SK-N-SH treated with all-trans-retinoic acid at 6 μM for 48 hours (cell line): Measurements from ENCODE around the gene SQOR.

Experiments
- ATAC-seq: fragments of 200-7000 bp; cut with Tn5 transposase; 3 replicates; pipeline ENCODE4 v1.9.1; 2020; ENCODE audit warnings: mild to moderate bottlenecking, moderate library complexity
- ARNTL ChIP-seq: fragments of 450-650 bp; formaldehyde crosslinking; IDR thresholded peaks from 2 replicates; pipeline ENCODE4 v1.5.0; 2020; ENCODE audit warnings: low read depth, mild to moderate bottlenecking, moderate library complexity, borderline replicate concordance
- BACH2 ChIP-seq: fragments of 250-450 bp; sonication (Bioruptor Pico); IDR thresholded peaks from 2 replicates; pipeline ENCODE4 v1.9.0; 2021; ENCODE audit warnings: mild to moderate bottlenecking, borderline replicate concordance
- CREB5 ChIP-seq: fragments of 250-450 bp; sonication (Bioruptor Pico); IDR thresholded peaks from 2 replicates; pipeline ENCODE4 v1.5.1; 2020; ENCODE audit warnings: low read depth, mild to moderate bottlenecking, moderate library complexity
- CSDC2 ChIP-seq: fragments of 250-450 bp; sonication (Bioruptor Pico); IDR thresholded peaks from 2 replicates; pipeline ENCODE4 v1.5.0; 2020; ENCODE audit warnings: mild to moderate bottlenecking, moderate library complexity
- CSRNP3 ChIP-seq: fragments of 250-450 bp; sonication (Bioruptor Pico); IDR thresholded peaks from 2 replicates; pipeline ENCODE4 v1.5.1; 2021; ENCODE audit warnings: mild to moderate bottlenecking, moderate library complexity
- ESRRG ChIP-seq: fragments of 250-450 bp; sonication (Bioruptor Pico); IDR thresholded peaks from 2 replicates; pipeline ENCODE4 v1.6.1; 2021; ENCODE audit warnings: mild to moderate bottlenecking
- GLIS3 ChIP-seq: fragments of 250-450 bp; sonication (Bioruptor Pico); IDR thresholded peaks from 2 replicates; pipeline ENCODE4 v1.5.0; 2020; ENCODE audit warnings: mild to moderate bottlenecking, moderate library complexity
- OSR1 ChIP-seq: fragments of 250-450 bp; sonication (Bioruptor Pico); IDR thresholded peaks from 2 replicates; pipeline ENCODE4 v1.8.0; 2022; ENCODE audit warnings: moderate library complexity, mild to moderate bottlenecking, inconsistent platforms
- PATZ1 ChIP-seq: fragments of 250-450 bp; sonication (Bioruptor Pico); IDR thresholded peaks from 2 replicates; pipeline ENCODE4 v1.8.0; 2020; ENCODE audit warnings: mild to moderate bottlenecking, moderate library complexity, borderline replicate concordance
- POU6F1 ChIP-seq: fragments of 250-450 bp; sonication (Bioruptor Pico); IDR thresholded peaks from 2 replicates; pipeline ENCODE4 v1.8.0; 2021; ENCODE audit warnings: low read depth, mild to moderate bottlenecking, moderate library complexity, borderline replicate concordance
- PPARA ChIP-seq: fragments of 250-450 bp; sonication (Bioruptor Pico); IDR thresholded peaks from 2 replicates; pipeline ENCODE4 v1.5.0; 2020; ENCODE audit warnings: mild to moderate bottlenecking, borderline replicate concordance
- RARB ChIP-seq: fragments of 250-450 bp; sonication (Bioruptor Pico); IDR thresholded peaks from 2 replicates; pipeline ENCODE4 v1.8.0; 2021; ENCODE audit warnings: mild to moderate bottlenecking, moderate library complexity
- SNAI2 ChIP-seq: fragments of 250-450 bp; sonication (Bioruptor Pico); IDR thresholded peaks from 2 replicates; pipeline ENCODE4 v1.5.0; 2020; ENCODE audit warnings: mild to moderate bottlenecking, moderate library complexity
- TCF4 ChIP-seq: fragments of 250-450 bp; sonication (Bioruptor Pico); IDR thresholded peaks from 2 replicates; pipeline ENCODE4 v1.8.0; 2021; ENCODE audit warnings: mild to moderate bottlenecking, moderate library complexity, borderline replicate concordance
- TOX ChIP-seq: fragments of 250-450 bp; sonication (Bioruptor Pico); IDR thresholded peaks from 2 replicates; pipeline ENCODE4 v1.8.0; 2021; ENCODE audit warnings: mild to moderate bottlenecking, moderate library complexity, borderline replicate concordance
- TSHZ2 ChIP-seq: fragments of 250-450 bp; sonication (Bioruptor Pico); IDR thresholded peaks from 2 replicates; pipeline ENCODE4 v1.5.0; 2020; ENCODE audit warnings: mild to moderate bottlenecking, moderate library complexity
- ZFP3 ChIP-seq: fragments of 250-450 bp; sonication (Bioruptor Pico); IDR thresholded peaks from 2 replicates; pipeline ENCODE4 v1.5.0; 2020; ENCODE audit warnings: mild to moderate bottlenecking, moderate library complexity
- ZNF565 ChIP-seq: fragments of 450-650 bp; formaldehyde crosslinking; conservative IDR thresholded peaks from 2 replicates; pipeline ENCODE4 v1.5.0; 2020; ENCODE audit warnings: low read depth, mild to moderate bottlenecking, moderate library complexity
- ZNF70 ChIP-seq: fragments of 450-650 bp; formaldehyde crosslinking; IDR thresholded peaks from 2 replicates; pipeline ENCODE4 v1.5.0; 2020; ENCODE audit warnings: mild to moderate bottlenecking, moderate library complexity
- ZNF8 ChIP-seq: fragments of 450-650 bp; formaldehyde crosslinking; IDR thresholded peaks from 2 replicates; pipeline ENCODE4 v1.5.0; 2020; ENCODE audit warnings: mild to moderate bottlenecking, moderate library complexity

The SQOR gene

GRCh38 chr15:45705510-45706473, 71.0 kb downstream of the SQOR start:
- no peak for TF ChIP-seq ZFP3
- TF ChIP-seq TOX (CRISPR knock-in tag): no peak
- no peak for TF ChIP-seq PPARA (CRISPR knock-in tag)
- TF ChIP-seq TSHZ2: no peak
- TF ChIP-seq ZNF8 (CRISPR knock-in tag): no peak
- TF ChIP-seq CREB5 (CRISPR knock-in tag): no peak
- TF ChIP-seq OSR1 (CRISPR knock-in tag): no peak
- no peak for TF ChIP-seq GLIS3 (CRISPR knock-in tag)
- no peak for TF ChIP-seq ESRRG (CRISPR knock-in tag)
- TF ChIP-seq ARNTL (CRISPR knock-in tag): no peak
- TF ChIP-seq SNAI2 (CRISPR knock-in tag): no peak
- TF ChIP-seq RARB (CRISPR knock-in tag): no peak
- no peak for TF ChIP-seq ZNF70
- no peak for TF ChIP-seq POU6F1
- TF ChIP-seq PATZ1 (CRISPR knock-in tag): no peak
- no peak for TF ChIP-seq BACH2
- no peak for TF ChIP-seq TCF4 (CRISPR knock-in tag)
- TF ChIP-seq CSRNP3 (CRISPR knock-in tag): no peak
- no peak for TF ChIP-seq CSDC2 (CRISPR knock-in tag)
- no peak for TF ChIP-seq ZNF565 (CRISPR knock-in tag)
- peak; percentile 98 for ATAC-seq

- no peak for ATAC-seq
- TF ChIP-seq TCF4 (CRISPR knock-in tag): no peak
- TF ChIP-seq ZNF70: no peak
- no peak for TF ChIP-seq CREB5 (CRISPR knock-in tag)
- TF ChIP-seq PPARA (CRISPR knock-in tag): no peak
- TF ChIP-seq TOX (CRISPR knock-in tag): no peak
- no peak for TF ChIP-seq POU6F1
Measured at GRCh38 chr15:45710657-45711056, 75.8 kb downstream of the SQOR start.
